Stimulated activated CD8-positive, alpha-beta memory T cell treated with anti-CD3 and anti-CD28 coated beads, Interleukin-15, amount 100 ng/mL, for 24 hours (primary cell): Measurements from ENCODE around the gene ZNF281.
"Not testable (repeated sequence)": the region's sequence is repeated elsewhere in the genome, so short reads cannot be mapped to it uniquely, and the experiment has no call there.

Experiments
- DNase-seq: peaks from one replicate; pipeline ENCODE4 v3.0.0-alpha.2; 2020; ENCODE audit warnings: low read depth

ZNF281 gene

DNA sequence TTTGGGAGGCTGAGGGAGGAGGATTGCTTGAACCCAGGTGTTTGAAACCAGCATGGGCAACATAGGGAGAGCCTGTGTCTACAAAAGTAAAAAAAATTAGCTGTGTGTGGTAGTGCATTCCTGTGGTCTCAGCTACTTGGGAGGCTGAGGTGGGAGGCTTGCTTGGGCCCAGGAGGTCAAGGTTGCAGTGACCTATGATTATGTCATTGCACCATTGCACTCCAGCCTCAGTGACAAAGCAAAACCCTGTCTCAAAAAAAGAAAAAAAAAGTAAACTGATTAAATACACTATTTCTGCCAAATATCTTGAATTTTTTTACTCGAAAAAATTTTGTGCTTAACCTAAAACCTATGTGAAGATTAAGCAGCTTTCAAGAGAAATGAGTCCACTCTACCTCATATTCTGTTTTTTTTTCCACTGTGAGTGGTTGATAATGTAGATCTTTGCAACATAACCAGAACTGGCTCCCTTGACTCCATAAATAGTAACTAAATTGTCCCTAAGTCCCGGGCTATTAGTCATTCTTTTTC lies 19.4 kb upstream of the ZNF281 start:
- no peak for DNase-seq

DNA sequence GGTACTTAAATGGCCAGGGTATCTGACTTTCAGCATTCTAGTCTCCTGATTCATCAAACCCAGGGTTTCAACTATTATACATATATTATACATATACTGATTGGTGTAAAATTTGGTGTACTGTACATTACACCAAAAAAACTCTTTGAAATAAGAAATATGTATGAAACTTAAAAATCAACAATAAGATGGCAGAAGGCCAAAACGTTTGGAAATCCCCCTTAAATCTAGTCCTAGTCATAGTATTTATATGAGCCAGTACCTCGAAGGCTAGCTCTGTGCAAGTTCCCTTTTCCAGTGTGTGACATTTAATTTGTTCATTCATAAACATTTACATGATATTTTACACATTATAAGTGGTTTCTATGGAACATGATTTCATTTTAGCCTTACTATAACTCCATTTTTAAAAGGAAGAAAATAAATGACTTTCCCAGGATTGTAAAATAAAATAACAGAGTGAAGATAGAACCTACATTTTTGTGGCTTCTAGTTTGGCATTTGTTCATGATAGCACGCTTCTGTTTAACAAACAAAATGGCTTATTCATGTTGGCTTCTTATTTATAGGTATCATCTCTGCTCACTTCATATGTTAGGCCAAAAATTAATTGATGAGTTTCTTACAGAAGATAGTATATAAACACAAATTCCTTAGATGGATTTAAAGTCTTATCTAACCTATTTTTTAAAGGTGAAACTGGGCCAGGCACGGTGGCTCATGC lies 18.8 kb upstream of the ZNF281 start:
- no peak for DNase-seq

DNA sequence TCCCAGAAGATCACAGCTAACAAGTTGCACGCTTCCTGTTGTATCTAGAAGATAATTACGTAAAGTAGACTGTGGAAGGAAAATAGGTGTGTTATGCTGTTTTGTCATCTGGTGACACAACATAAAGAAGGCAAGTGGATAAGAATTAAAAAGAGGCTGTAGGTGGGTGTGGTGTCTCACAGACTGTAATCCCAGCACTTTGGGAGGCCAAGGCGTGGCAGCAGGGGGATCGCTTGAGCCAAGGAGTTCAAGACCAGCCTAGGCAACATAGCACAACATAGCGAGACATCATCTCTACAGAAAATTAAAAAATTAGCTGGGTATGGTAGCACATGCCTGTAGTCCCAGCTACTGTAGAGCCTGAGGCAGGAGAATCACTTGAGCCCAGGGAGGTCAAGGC lies 17.9 kb upstream of the ZNF281 start:
- DNase-seq = no peak

DNA sequence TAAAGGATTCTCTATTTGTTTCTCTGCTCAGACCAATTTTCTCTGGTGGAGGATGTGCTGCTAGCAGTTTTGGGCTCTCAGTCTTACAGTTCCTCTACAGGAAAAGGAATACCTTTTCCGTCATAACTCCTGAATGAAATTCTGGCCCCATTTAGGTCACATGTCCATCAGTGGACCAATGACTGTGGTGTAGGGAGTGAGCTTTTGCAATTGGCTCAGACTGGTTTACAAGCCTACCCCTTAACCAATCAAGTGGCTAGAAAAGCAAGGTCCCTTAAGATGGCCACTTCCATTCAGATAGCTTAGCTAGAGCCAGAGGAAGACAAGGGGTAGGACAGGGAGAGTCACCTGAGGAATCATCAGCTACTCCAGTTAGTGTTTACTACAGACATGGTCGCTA lies 16.4 kb upstream of the ZNF281 start:
- DNase-seq = no peak

DNA sequence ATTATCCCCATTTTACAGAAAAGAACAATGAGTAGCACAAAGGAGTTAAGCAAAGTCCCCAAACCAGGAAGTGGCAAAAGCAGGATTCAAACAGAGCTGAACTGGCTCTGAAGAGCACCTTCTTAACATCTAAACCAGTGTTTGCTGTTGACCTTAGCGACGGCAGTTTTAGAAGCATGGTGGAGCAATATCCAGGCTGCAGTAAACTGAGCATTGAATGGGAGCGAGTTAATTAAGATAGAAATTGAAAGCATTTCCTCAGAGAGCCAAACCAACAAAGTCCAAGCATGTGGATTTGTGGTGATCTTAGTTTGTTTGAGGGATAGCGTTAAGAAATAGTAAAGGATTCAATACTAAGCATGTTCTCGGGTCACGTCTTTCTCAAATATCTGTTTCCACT lies 13.4 kb upstream of the ZNF281 start:
- DNase-seq = no peak

DNA sequence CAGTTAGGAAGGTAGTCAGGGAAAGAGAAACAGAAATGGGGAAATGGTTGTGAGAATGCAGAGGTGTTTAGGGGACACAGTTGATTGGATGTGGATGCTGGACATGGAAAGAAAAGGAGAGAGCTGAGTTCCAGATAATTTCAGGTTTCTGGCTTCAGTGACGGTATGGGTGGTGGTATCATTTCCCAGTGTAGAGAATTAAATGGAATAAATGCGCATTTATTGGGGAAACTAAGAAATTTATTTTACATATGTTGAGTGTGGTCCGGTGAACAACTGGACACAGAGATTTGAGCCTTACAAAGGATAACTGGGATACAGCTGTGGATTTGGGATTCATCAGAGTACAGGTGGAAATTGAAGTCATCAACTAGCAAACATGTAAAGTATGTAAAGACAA lies 12.4 kb upstream of the ZNF281 start:
- no peak for DNase-seq

DNA sequence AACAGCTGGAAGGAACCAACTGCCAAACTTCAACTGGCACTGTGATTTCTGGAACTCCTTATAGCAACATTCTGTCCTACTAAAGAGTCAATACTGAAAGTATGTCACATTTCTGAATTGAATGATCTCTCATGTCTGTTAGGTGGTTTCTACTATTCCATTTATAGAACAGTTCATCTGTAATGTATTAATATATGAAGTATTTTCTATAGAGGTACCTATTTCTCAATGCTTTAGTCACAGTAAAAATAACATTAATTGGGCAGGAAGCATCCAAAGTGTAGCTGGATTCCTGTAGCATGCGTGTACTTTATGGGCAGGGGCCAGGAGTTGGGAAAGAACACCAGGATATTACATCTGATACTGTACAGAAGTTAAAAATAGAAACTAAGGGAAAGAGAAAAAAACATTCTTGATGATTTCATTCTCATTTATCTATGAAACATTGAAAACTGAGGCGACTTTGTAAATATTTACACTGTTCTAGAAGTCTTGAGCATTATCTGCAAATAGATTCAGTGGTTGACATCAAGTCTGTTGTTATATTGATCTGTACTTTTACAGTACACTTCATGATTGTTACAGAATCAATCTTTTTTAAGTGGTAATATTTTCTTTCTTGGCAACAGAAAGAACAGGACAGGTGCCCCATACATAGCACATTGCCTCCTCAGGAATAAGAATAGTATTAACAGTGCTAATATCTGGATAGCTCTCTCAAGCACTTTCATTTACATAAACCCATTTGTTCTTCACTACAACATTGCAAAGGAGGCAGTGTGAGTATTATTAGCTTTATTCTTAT lies 6.2 kb upstream of the ZNF281 start:
- no peak for DNase-seq

DNA sequence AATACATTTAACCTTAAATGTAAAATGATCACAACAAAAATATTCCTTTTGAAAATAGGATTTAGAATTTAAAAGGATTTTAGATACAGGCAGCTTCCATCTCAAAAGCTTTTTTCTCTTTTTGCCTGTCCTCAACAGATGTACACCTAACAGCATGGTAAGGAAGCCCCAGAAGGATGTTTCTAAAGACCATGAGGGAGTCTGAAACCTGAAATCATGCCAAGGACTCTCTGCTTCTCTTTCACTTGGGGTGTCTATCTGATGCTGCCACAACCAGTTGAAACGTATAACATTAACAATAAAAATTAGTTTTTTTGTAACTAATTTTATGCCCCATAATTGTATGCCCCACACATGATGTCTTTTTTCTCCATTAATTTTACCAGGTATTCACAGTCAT lies 5.4 kb upstream of the ZNF281 start:
- DNase-seq = no peak

DNA sequence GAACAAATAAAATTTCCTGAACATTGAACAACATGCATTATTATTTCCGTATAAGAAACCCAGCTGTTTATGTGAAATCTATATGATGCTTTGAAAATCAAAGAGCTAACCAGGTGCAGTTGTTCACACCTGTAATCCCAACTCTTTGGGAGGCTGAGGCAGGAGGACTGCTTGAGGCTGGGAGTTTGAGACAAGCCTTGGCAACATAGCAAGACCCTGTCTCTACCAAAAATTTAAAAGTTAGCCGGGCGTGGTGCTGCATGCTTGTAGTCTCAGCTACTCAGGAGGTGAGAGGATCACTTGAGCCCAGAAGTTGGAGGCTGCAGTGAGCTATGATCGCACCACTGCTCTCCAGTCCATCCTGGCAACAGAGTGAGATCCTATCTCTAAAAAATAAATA lies 4.8 kb upstream of the ZNF281 start:
- DNase-seq = no peak

DNA sequence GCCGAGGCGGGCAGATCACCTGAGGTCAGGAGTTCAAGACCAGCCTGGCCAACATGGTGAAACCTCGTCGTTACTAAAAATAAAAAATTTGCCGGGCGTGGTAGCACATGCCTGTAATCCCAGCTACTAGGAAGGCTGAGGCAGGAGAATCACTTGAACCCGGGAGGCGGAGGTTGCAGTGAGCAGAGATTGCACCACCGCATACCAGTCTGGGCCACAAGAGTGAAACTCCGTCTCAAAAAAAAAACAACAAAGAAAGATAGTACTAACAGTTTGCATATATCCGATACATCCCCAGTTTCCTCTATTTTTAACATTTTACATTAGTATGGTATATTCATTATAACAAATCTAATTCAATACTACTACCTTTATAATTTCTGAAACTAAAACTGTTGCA lies 3.9 kb upstream of the ZNF281 start:
- not testable (repeated sequence) for DNase-seq

DNA sequence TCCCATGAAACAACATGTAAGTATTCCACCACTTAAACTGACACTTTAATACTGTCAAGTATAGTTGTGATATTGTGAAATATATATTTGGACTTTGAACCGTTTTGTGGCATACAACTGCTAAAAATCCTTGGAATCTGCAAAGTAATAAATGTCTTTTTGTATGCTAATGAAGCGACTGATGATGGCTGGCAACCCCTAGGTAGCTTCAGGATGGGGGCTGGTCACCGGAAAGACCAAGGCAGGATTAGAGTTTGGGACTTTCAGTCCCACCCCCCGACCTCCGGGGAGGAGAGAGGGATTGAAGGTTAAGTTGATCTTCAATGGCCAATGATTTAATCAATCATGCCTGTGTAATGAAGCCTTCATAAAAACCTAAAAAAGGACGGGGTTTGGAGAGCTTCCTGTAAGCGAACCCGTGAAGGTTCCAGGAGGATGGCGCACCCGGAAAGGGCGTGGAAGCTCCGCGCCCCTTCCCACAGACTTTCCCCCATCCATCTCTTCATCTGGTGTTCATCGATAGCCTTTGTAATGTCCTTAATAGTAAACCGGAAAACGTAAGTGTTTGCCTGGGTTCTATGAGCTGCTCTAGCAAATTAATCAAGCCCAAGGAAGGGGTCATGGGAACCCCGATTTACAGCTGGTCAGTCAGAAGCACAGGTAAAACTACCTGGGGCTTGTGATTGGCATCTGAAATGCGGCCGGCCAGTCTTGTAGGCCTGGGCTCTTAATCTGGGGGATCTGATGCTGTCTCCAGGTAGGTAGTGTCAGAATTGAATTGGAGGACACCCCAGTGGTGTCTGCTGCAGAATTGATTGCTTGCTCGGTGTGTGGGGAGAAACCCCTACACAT lies 1.8 kb upstream of the ZNF281 start:
- DNase-seq = no peak

DNA sequence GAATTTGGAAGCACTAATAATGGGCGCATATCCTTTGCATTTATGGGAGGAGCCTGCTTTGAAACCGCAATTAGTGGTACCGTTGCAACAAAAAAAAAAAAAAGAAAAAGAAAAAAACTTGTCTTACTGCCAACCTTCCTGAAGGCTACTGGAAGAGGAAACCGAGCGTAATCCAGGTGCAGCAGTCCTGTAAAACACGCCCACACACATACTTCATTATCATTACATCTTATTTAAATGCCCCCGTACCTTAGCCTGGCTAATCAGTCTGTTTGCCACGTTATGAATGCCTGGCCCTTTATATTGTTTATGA lies 686 bp upstream of the ZNF281 start:
- DNase-seq = no peak

DNA sequence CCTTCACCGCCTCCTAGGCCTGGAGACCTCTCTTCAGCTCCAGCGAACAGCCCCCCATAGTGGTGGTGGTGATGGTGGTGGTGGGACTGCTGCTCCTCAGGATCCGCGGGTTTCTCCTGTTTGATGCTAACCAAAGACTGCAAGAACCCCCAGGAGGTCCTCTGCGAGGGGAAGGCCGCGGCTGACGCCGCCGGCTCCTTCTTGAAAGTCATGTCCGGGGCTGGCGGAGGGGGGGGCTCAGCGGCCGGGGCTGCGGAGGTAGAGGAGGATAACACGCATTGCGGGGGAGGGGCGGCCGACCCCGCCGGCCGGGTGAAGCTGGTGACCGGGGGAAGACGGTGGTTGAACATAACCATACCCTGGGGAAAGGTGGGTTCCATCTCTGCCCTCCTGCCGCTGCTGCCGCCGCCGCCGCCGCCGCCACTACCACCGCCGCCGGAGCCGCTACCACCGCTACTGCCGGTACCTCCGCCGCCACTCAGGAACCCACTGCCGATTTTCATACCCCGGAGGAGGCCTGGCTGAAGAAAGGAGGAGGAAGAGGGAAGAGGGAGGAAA lies 554 bp downstream of the ZNF281 start:
- peak; percentile 12 for DNase-seq

DNA sequence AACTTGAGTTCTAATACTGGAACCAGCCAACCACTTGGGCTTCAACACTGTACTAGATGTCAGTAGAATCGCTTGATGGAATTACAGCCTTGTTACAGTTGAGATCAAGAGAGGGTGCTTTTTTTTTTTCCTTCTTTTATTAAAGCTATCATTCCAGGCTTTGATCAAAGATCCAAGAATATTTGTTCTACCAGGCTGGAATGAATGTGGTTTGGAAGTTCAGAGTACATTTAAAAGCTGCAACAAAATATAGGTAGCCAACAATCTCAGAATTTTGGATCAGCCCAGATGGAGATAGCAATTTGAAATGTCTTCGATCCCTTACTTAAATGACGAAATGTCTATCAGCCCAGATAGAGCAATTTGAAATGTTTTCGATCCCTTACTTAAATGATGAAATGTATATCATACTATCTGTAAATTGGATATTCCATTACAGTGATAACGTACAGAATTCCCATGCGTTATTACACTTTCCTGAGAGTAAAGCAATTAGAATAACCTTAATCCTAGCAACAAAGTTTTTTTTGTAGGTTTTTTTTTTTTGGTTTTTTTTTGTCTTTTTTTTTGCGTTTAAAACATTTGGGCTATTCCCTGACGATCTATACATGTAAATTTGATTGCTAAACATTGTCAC lies 3.6 kb downstream of the ZNF281 start:
- no peak for DNase-seq

DNA sequence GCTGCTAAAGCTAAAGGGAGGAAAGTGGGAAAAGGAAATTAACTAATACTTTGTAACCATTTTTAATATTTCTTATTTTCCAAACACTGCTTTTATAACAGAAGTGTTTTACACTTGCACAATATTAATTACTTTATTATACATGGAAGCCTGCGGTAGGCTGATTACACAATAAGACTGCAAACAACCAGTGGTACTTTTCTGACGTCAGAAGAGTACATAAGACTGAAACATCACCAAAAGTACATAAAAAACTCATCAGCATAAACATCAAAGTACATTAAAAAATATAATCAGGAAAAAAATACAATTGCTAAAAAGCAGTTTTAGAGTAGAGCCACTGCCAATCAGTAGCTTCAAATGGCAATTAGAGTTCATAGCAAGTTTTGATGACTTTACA lies 4.6 kb downstream of the ZNF281 start:
- DNase-seq = no peak

DNA sequence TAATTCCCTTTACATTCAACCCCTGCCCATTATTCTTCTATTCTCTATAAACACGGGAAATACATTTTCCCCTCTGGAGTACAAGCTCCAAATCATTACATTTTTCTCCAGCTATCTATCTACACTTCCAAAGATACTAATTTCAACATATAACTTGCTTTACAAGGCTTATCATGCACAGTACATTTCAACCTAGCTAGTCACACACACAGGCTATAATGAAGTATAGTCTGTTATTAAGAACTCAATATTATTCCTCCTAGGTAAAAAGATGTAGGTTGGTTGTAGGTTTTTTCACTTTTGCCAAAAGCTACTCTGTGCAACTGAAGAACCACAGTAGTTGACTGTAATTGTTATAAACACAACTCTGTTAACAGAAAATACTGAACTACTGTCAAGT lies 8.1 kb downstream of the ZNF281 start:
- no peak for DNase-seq

DNA sequence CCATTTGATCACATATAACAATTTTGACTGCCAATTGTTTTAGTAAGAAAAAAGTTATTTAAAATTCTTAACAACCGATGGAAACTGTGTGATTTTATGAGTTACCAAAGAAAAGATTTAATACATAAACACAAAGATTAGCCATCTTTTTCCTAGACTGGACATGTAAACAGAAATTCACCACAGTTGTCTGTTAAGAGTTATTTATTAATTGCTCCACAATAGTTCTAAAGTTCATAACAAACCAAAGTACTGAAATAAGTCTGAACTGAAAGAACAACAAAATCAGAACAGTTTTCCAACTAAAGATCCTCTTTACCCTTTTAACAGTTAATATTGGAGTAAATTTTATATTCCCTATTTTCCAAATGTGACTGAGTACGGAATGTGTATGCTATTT lies 8.6 kb downstream of the ZNF281 start:
- DNase-seq = no peak

DNA sequence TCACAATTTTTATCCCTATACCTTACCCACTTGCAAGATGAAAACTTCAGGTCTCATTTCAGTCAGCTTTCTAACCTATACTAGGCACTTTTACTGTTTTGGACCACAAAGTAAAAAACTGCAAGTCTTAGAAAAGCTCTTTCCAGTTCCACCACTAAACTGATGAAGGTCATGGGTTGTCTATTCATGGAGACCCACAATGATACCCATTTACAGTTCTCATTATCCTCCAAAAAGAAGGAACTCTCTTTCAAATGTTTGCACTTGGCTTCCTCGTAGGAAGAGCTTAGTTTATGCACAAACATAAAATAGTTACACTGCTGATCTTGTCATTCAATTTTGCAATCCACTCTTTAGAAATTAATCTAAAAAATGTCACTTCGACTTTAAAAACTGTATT lies 9.3 kb downstream of the ZNF281 start:
- DNase-seq = no peak

DNA sequence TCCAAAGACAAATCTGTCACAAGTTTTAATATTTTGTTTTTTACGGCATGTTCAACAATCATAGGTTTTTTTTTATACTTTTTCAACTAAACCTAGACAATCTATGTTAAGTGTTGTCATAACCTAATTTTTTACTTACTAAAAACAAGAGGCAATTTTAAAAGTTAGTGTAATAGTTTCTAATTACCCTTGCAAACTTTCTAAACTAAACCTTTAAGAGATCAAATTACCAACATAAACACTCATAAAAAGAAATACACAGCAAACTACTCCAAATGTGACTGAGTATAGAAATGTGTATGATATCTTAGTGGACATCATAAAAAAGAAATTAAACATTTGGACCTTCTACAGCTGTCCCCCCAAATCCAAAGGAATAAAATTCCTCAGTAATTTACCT lies 10.0 kb downstream of the ZNF281 start:
- no peak for DNase-seq

DNA sequence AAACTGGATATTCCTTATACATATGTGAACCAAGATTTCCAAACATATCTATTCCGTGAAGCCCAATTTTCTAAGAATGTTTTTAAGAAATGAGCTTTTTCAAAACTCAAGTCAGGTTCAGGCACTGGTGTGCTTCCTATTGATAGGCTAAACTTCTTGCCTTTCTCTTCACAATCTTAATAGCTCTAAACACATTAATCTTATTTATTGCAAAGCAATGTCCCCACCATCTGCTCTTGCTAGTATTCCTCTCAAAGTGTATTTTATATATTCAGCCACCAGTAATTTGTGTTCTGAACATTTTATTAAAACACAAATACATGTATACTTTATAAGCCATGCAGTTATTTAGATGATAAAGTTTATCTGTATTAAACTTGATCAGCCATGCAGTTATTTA lies 11.5 kb downstream of the ZNF281 start:
- DNase-seq = no peak

DNA sequence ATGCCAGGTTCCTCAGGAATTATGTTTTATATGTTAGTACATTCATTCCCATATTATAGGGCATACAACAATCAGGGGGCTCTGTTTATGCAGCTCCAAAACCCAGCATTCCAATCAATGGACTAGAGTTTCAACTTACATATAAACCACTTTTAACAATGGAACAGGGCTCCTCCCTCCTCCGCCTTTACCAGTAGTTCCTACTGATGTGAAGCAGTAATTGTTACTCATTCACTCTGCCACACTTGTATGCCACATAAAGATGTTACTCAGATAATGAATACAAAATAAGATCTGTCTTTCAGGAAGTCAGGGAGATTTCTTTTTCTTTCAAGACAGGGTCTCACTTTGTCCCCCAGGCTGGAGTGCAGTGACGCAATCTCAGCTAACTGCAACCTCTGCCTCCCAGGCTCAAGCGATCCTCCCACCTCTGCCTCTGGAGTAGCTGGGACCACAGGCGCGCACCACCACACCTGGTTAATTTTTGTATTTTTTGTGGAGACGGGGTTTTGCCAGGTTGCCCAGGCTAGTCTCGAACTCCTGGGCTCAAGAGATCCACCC lies 17.1 kb downstream of the ZNF281 start:
- no peak for DNase-seq

DNA sequence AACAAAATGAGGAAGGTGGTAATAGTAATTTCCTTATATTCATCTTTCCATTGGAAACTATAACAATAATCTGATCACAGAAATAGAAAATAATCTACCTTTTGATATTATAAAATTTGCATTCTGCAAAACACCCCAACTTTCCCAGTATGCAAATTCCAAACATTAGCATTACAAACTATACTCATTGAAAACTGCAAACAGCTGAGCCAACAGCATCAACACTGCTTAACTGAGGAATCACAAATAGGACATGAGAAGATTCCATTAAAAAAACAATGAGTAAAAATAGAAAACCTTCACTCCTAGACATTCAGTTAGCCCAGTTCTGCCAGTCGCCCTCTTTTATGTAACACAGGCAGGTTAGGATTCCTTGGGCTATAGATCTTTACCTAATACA lies 18.1 kb downstream of the ZNF281 start:
- no peak for DNase-seq
